ENCODE data around the gene SKA3. TPM values are rescaled to one million over a fixed set of nuclear protein-coding genes. Genes with fewer than 3 reads are reported as not detected.
"Not testable (repeated sequence)": the region's sequence is repeated elsewhere in the genome, so short reads cannot be mapped to it uniquely, and the experiment has no call there.

The SKA3 gene
- polyA plus RNA-seq (ENCODE audit: insufficient read length in 4 of 4), result 10 to 100 TPM; 11.8 to 15.1 (median 12.8) TPM

GRCh38 chr13:21176215-21176981 is at the start of gene SKA3, which contains the start of gene MRPL57:
SKA3 (minus strand) TSS chr13:21176552; CDS start chr13:21176477, 75 bp downstream.
MRPL57 (plus strand) TSS chr13:21176658; CDS start chr13:21176917, 259 bp downstream.
- DNase-seq (ENCODE audit: low read depth in 4 of 4, low spot score in 2 of 4), result peak; percentile 81 to 93 (median 86)

GRCh38 chr13:21225082-21225481 is 48.7 kb upstream of the SKA3 start:
- DNase-seq (ENCODE audit: low read depth in 4 of 4, low spot score in 2 of 4), result no peak

- DNase-seq (ENCODE audit: low read depth in 4 of 4, low spot score in 2 of 4), result no peak
These were observed 44.9 kb upstream of the SKA3 start for GRCh38 chr13:21221268-21221667.

- not testable (repeated sequence) for DNase-seq (ENCODE audit: low read depth in 4 of 4, low spot score in 2 of 4)
These were observed 43.4 kb upstream of the SKA3 start for GRCh38 chr13:21219716-21220115.

GRCh38 chr13:21219036-21219381 is 42.7 kb upstream of the SKA3 start:
- no peak for DNase-seq (ENCODE audit: low read depth in 4 of 4, low spot score in 2 of 4)

- DNase-seq (ENCODE audit: low read depth in 4 of 4, low spot score in 2 of 4), result no peak
These were observed 42.1 kb upstream of the SKA3 start for GRCh38 chr13:21218351-21219035.

GRCh38 chr13:21216332-21216731 is 40.0 kb upstream of the SKA3 start:
- no peak for DNase-seq (ENCODE audit: low read depth in 4 of 4, low spot score in 2 of 4)

GRCh38 chr13:21215419-21215818 is 39.1 kb upstream of the SKA3 start:
- DNase-seq (ENCODE audit: low read depth in 4 of 4, low spot score in 2 of 4), result not testable (repeated sequence)

GRCh38 chr13:21212138-21212775 is 35.9 kb upstream of the SKA3 start:
- DNase-seq (ENCODE audit: low read depth in 4 of 4, low spot score in 2 of 4), result no peak

- DNase-seq (ENCODE audit: low read depth in 4 of 4, low spot score in 2 of 4), result no peak
These were observed 32.4 kb upstream of the SKA3 start for GRCh38 chr13:21208652-21209154.

- DNase-seq (ENCODE audit: low read depth in 4 of 4, low spot score in 2 of 4), result no peak
These were observed 26.6 kb upstream of the SKA3 start for GRCh38 chr13:21202767-21203531.

- not testable (repeated sequence) for DNase-seq (ENCODE audit: low read depth in 4 of 4, low spot score in 2 of 4)
These were observed 25.3 kb upstream of the SKA3 start for GRCh38 chr13:21201456-21202190.

- DNase-seq (ENCODE audit: low read depth in 4 of 4, low spot score in 2 of 4), result not testable (repeated sequence)
These were observed 22.0 kb upstream of the SKA3 start for GRCh38 chr13:21198391-21198790.

GRCh38 chr13:21197606-21198225 is 21.4 kb upstream of the SKA3 start:
- DNase-seq (ENCODE audit: low read depth in 4 of 4, low spot score in 2 of 4), result not testable (repeated sequence)

GRCh38 chr13:21194756-21195155 is 18.4 kb upstream of the SKA3 start:
- not testable (repeated sequence) for DNase-seq (ENCODE audit: low read depth in 4 of 4, low spot score in 2 of 4)

- not testable (repeated sequence) for DNase-seq (ENCODE audit: low read depth in 4 of 4, low spot score in 2 of 4)
These were observed 10.1 kb upstream of the SKA3 start for GRCh38 chr13:21186410-21186809.

GRCh38 chr13:21181671-21182070 is 5.3 kb upstream of the SKA3 start:
- no peak for DNase-seq (ENCODE audit: low read depth in 4 of 4, low spot score in 2 of 4)

- DNase-seq (ENCODE audit: low read depth in 4 of 4, low spot score in 2 of 4), result peak in 2 of 4 donors; percentile 33 to 47
These were observed 581 bp upstream of the SKA3 start for GRCh38 chr13:21176982-21177284.

GRCh38 chr13:21175656-21176214 is 617 bp downstream of the SKA3 start:
- peak in 2 of 4 donors; percentile 4 to 17 for DNase-seq (ENCODE audit: low read depth in 4 of 4, low spot score in 2 of 4)

All from left renal cortex interstitium (tissue), 4 donors.